Measurements from ENCODE around the gene RAPGEF5. TPM values are rescaled to one million over a fixed set of nuclear protein-coding genes. Genes with fewer than 3 reads are reported as not detected.

RAPGEF5 gene
- polyA plus RNA-seq, 1 of the 3 experiments (the other 2 are of a cell fraction): 1.2 TPM

DNA sequence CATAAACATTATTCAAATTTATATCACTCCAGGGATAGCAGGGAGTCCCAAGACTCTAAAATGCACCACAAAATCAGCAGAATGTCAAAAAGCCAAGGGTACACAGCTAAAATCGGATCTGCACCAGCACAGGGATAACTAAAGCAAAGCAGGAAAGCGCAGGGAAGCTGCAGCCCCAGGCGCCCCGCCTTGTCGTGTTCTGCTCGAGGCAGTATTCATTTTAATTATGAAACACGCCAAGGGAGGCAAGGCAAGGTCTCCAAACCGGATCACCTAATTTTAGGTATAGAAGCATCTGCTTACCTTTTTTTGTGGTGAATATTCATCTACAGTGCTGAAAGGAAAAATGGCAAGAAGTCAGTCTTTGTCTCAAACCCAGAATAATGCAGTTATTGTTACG lies 199.4 kb downstream of the RAPGEF5 start:
- H4K20me1 ChIP-seq (ENCODE audit: insufficient read depth): no peaks in the 10 kb centered on the region
- no peaks in the 10 kb centered on the region for H3K27me3 ChIP-seq (ENCODE audit: insufficient read depth)
- H3K9me3 ChIP-seq: no peaks in the 10 kb centered on the region
- DNase-seq: no peak
- no peaks in the 10 kb centered on the region for H3K79me2 ChIP-seq (ENCODE audit: insufficient read depth)
- H3K9ac ChIP-seq: no peak overlapping the region
- ChIA-PET CTCF (interaction anchor here (0.8 to 1.4 kb wide), 3 partner anchors 13 to 36 kb away, joined by 3 read pairs; no protein-coding TSS in a partner anchor), POLR2A (no interaction called here)
- H3K9me2 ChIP-seq: no peaks in the 10 kb centered on the region
- no peak overlapping the region for H3K27ac ChIP-seq (ENCODE audit: low read depth in 2 of 2, low read length in 1 of 2)
- no peak overlapping the region for H3K4me2 ChIP-seq
- H3K36me3 ChIP-seq (replicated peaks in 1 of 2; ENCODE audit: control insufficient read depth in 1 of 2, insufficient read depth in 2 of 2, low read length in 1 of 2): peaks cover 4 to 13% of the 10 kb centered on the region in 2 experiments
- TF ChIP-seq MXI1 (IDR thresholded peaks at IDR 0.05; ENCODE audit: low read depth, low read length) (no peak), TCF12 (IDR thresholded peaks at IDR 0.05) (no peak), RFX5 (IDR thresholded peaks at IDR 0.05; ENCODE audit: low read length) (no peak), NRF1 (IDR thresholded peaks at IDR 0.05; ENCODE audit: low read depth, low read length) (no peak), NFIC (IDR thresholded peaks at IDR 0.05; ENCODE audit: borderline replicate concordance) (no peak)
- TF ChIP-seq, protein P1, sequence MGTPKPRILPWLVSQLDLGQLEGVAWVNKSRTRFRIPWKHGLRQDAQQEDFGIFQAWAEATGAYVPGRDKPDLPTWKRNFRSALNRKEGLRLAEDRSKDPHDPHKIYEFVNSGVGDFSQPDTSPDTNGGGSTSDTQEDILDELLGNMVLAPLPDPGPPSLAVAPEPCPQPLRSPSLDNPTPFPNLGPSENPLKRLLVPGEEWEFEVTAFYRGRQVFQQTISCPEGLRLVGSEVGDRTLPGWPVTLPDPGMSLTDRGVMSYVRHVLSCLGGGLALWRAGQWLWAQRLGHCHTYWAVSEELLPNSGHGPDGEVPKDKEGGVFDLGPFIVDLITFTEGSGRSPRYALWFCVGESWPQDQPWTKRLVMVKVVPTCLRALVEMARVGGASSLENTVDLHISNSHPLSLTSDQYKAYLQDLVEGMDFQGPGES (IDR thresholded peaks at IDR 0.05; ENCODE audit: low read depth, low read length): no peak
- TF ChIP-seq, protein P2, sequence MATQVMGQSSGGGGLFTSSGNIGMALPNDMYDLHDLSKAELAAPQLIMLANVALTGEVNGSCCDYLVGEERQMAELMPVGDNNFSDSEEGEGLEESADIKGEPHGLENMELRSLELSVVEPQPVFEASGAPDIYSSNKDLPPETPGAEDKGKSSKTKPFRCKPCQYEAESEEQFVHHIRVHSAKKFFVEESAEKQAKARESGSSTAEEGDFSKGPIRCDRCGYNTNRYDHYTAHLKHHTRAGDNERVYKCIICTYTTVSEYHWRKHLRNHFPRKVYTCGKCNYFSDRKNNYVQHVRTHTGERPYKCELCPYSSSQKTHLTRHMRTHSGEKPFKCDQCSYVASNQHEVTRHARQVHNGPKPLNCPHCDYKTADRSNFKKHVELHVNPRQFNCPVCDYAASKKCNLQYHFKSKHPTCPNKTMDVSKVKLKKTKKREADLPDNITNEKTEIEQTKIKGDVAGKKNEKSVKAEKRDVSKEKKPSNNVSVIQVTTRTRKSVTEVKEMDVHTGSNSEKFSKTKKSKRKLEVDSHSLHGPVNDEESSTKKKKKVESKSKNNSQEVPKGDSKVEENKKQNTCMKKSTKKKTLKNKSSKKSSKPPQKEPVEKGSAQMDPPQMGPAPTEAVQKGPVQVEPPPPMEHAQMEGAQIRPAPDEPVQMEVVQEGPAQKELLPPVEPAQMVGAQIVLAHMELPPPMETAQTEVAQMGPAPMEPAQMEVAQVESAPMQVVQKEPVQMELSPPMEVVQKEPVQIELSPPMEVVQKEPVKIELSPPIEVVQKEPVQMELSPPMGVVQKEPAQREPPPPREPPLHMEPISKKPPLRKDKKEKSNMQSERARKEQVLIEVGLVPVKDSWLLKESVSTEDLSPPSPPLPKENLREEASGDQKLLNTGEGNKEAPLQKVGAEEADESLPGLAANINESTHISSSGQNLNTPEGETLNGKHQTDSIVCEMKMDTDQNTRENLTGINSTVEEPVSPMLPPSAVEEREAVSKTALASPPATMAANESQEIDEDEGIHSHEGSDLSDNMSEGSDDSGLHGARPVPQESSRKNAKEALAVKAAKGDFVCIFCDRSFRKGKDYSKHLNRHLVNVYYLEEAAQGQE (IDR thresholded peaks at IDR 0.05; ENCODE audit: low read depth, low read length): no peak
- no peak overlapping the region for H2AFZ ChIP-seq (ENCODE audit: low read depth)
- H3K4me1 ChIP-seq (ENCODE audit: control insufficient read depth in 1 of 2, insufficient read depth in 2 of 2, low read depth in 1 of 2, low read length in 1 of 2): peaks cover 0 to 7% of the 10 kb centered on the region in 2 experiments; a peak in 2 of 4 replicates
- 87% methylated on average over 9 of the region's 9 CpGs for WGBS (ENCODE audit: low lambda C conversion rate)
- H3K4me3 ChIP-seq (ENCODE audit: low read depth in 2 of 2, low read length in 1 of 2): no peak overlapping the region
- no peaks in the 10 kb centered on the region for H3F3A ChIP-seq (replicated peaks; ENCODE audit: insufficient read depth)

DNA sequence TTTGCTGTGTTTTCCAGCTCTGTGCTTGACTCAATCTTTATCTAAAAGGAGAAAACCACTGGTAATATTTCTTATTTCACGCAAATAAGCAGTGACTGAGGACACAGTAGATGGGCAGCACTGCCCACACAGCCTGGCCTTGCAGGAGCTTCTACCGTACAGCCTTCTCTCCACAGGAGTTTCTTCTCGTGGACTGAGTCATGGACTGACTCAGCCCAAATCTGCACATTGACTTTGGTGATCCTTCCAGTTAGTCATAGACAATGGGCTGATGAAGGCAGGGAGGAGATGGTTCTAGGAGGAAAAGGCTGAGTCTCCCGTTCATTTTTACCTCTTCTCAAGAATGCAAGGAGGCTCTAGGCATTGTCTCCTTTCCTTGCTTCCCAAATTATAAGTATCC lies 200.7 kb downstream of the RAPGEF5 start:
- CTCF ChIA-PET: no interaction called here
- H3K27ac ChIP-seq (ENCODE audit: low read depth in 2 of 2, low read length in 1 of 2): peak overlapping the region in 1 of 2 experiments; percentile 16; a peak in 2 of 4 replicates
- H3K9me2 ChIP-seq: no peaks in the 10 kb centered on the region
- POLR2A ChIA-PET: no interaction called here
- no peaks in the 10 kb centered on the region for H3K27me3 ChIP-seq (ENCODE audit: insufficient read depth)
- no peaks in the 10 kb centered on the region for H3F3A ChIP-seq (replicated peaks; ENCODE audit: insufficient read depth)
- H3K79me2 ChIP-seq (ENCODE audit: insufficient read depth): no peaks in the 10 kb centered on the region
- H3K4me2 ChIP-seq: no peak overlapping the region
- H3K9ac ChIP-seq: no peak overlapping the region
- no peak overlapping the region for H3K4me3 ChIP-seq (ENCODE audit: low read depth in 2 of 2, low read length in 1 of 2)
- H3K4me1 ChIP-seq (ENCODE audit: control insufficient read depth in 1 of 2, insufficient read depth in 2 of 2, low read depth in 1 of 2, low read length in 1 of 2): peaks cover 0 to 7% of the 10 kb centered on the region in 2 experiments; a peak in 2 of 4 replicates
- peak overlapping the region; percentile 38; the same call in 1 of the 2 replicates for H2AFZ ChIP-seq (ENCODE audit: low read depth)
- TF ChIP-seq, protein P3, sequence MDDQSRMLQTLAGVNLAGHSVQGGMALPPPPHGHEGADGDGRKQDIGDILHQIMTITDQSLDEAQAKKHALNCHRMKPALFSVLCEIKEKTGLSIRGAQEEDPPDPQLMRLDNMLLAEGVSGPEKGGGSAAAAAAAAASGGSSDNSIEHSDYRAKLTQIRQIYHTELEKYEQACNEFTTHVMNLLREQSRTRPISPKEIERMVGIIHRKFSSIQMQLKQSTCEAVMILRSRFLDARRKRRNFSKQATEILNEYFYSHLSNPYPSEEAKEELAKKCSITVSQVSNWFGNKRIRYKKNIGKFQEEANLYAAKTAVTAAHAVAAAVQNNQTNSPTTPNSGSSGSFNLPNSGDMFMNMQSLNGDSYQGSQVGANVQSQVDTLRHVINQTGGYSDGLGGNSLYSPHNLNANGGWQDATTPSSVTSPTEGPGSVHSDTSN (IDR thresholded peaks at IDR 0.05): 0 out of 2 replicates have a peak, but pooled peaks have one; percentile 12
- peak; percentile 89 for TF ChIP-seq JUND (IDR thresholded peaks at IDR 0.05)
- TF ChIP-seq, protein P4, sequence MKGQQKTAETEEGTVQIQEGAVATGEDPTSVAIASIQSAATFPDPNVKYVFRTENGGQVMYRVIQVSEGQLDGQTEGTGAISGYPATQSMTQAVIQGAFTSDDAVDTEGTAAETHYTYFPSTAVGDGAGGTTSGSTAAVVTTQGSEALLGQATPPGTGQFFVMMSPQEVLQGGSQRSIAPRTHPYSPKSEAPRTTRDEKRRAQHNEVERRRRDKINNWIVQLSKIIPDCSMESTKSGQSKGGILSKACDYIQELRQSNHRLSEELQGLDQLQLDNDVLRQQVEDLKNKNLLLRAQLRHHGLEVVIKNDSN (IDR thresholded peaks at IDR 0.05; ENCODE audit: borderline replicate concordance, low read depth): no peak
- TF ChIP-seq FOSL2 (IDR thresholded peaks at IDR 0.05; ENCODE audit: borderline replicate concordance, low read depth): peak; percentile 96
- TF ChIP-seq TCF12 (IDR thresholded peaks at IDR 0.05): peak; percentile 55; the same call in 1 of the 2 replicates
- TF ChIP-seq, protein P5, sequence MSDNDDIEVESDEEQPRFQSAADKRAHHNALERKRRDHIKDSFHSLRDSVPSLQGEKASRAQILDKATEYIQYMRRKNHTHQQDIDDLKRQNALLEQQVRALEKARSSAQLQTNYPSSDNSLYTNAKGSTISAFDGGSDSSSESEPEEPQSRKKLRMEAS (IDR thresholded peaks at IDR 0.05; ENCODE audit: low read depth): peak; percentile 45; the same call in 1 of the 2 replicates
- TF ChIP-seq TAF1 (IDR thresholded peaks at IDR 0.05; ENCODE audit: borderline replicate concordance, low read depth, low read length): no peak
- H4K20me1 ChIP-seq (ENCODE audit: insufficient read depth): no peaks in the 10 kb centered on the region
- no peak for DNase-seq
- peaks cover 0 to 13% of the 10 kb centered on the region in 2 experiments for H3K36me3 ChIP-seq (replicated peaks in 1 of 2; ENCODE audit: control insufficient read depth in 1 of 2, insufficient read depth in 2 of 2, low read length in 1 of 2)
- WGBS (ENCODE audit: low lambda C conversion rate): 32% methylated on average over 4 of the region's 4 CpGs
- H3K9me3 ChIP-seq: no peaks in the 10 kb centered on the region
